CD4-positive, alpha-beta memory T cell (primary cell): ENCODE data around the gene PRSS38. TPM values are rescaled to one million over a fixed set of nuclear protein-coding genes. Genes with fewer than 3 reads are reported as not detected.
A peak's percentile ranks its signal among the peaks of the same experiment; 100 is the strongest.

Experiments used
- CTCF ChIA-PET: fragments of 350-600 bp; sonication (Branson Sonifier 250); formaldehyde crosslinking; loops from one replicate; lab custom pipeline; 2021; ENCODE audit warnings: inconsistent platforms; ENCODE audit not compliant: partially characterized antibody; lab: Charles Lee
- POLR2A ChIA-PET: fragments of 350-600 bp; sonication (Branson Sonifier 250); formaldehyde crosslinking; loops from one replicate; lab custom pipeline; 2021; ENCODE audit not compliant: partially characterized antibody; lab: Charles Lee
- DNase-seq, 5 donors: peaks; one replicate each; pipeline versions ENCODE4 v3.0.0 to v3.0.0-alpha.2; 2020 to 2022; ENCODE audit warnings: mixed read lengths in 1 of 5
- H3K27ac ChIP-seq: one replicate; pipeline ENCODE4 v1.7.0; 2013; ENCODE audit warnings: low read depth, low read length
- H3K27me3 ChIP-seq: 2 replicates; pipeline ENCODE4 v1.7.0; 2013; ENCODE audit warnings: mild to moderate bottlenecking, low read length, moderate library complexity; ENCODE audit not compliant: insufficient read depth
- H3K36me3 ChIP-seq: 2 replicates; pipeline ENCODE4 v1.7.0; 2013; ENCODE audit warnings: mild to moderate bottlenecking, low read length, moderate library complexity; ENCODE audit not compliant: insufficient read depth
- H3K4me1 ChIP-seq: 2 replicates; pipeline ENCODE4 v1.7.0; 2013; ENCODE audit warnings: mild to moderate bottlenecking, low read length, moderate library complexity; ENCODE audit not compliant: insufficient read depth
- H3K4me3 ChIP-seq, 2 donors: one replicate each; pipeline ENCODE4 v1.7.0; 2013; ENCODE audit warnings: low read length in 2 of 2, mild to moderate bottlenecking in 1 of 2
- H3K9me3 ChIP-seq, 2 donors: one replicate each; pipeline ENCODE4 v1.7.0; 2013; ENCODE audit warnings: low read length in 2 of 2, control low read depth in 1 of 2; ENCODE audit not compliant: control insufficient read depth in 1 of 2
- H3K27ac Mint-ChIP-seq, 7 donors: one replicate each; pipeline ENCODE4 v1.8.0; 2020 to 2021; ENCODE audit warnings: mixed read lengths in 7 of 7, mild to moderate bottlenecking in 6 of 7, inconsistent platforms in 3 of 7, moderate library complexity in 3 of 7
- H3K27me3 Mint-ChIP-seq, 2 donors: one replicate each; pipeline ENCODE4 v1.8.0; 2020 to 2021; ENCODE audit warnings: mixed read lengths in 2 of 2
- H3K36me3 Mint-ChIP-seq, 2 donors: one replicate each; pipeline ENCODE4 v1.8.0; 2020 to 2021; ENCODE audit warnings: mixed read lengths in 2 of 2, inconsistent platforms in 1 of 2, mild to moderate bottlenecking in 1 of 2
- H3K4me1 Mint-ChIP-seq, 4 donors: one replicate each; pipeline ENCODE4 v1.8.0; 2020 to 2021; ENCODE audit warnings: mixed read lengths in 4 of 4, mild to moderate bottlenecking in 1 of 4
- H3K4me3 Mint-ChIP-seq, 8 donors: one replicate each; pipeline ENCODE4 v1.8.0; 2020 to 2021; ENCODE audit warnings: mixed read lengths in 8 of 8, mild to moderate bottlenecking in 7 of 8, moderate library complexity in 6 of 8, inconsistent platforms in 3 of 8
- H3K9me3 Mint-ChIP-seq, 8 donors: one replicate each; pipeline ENCODE4 v1.8.0; 2020 to 2021; ENCODE audit warnings: mixed read lengths in 8 of 8, mild to moderate bottlenecking in 5 of 8, inconsistent platforms in 3 of 8, moderate library complexity in 1 of 8
- intact Hi-C: fragments of 100-400 bp; cut with micrococcal nuclease; formaldehyde crosslinking; loops from one replicate; pipeline ENCODE4 v1.15.1; 2023
- polyA plus RNA-seq, 2 donors: library from polyadenylated mRNA; unstranded; fragments of 300-500 nt; fragmentation: Illumina TruSeq; gene quantifications; one replicate each; pipeline ENCODE4 v1.2.3, GENCODE V29; 2021
- total RNA-seq, 2 experiments: library from RNA; stranded (reverse); gene quantifications; one replicate each; pipeline ENCODE4 v1.2.3, GENCODE V29; 2021

The PRSS38 gene
- total and polyA plus RNA-seq, 4 experiments from 2014 or later: not detected

DNA sequence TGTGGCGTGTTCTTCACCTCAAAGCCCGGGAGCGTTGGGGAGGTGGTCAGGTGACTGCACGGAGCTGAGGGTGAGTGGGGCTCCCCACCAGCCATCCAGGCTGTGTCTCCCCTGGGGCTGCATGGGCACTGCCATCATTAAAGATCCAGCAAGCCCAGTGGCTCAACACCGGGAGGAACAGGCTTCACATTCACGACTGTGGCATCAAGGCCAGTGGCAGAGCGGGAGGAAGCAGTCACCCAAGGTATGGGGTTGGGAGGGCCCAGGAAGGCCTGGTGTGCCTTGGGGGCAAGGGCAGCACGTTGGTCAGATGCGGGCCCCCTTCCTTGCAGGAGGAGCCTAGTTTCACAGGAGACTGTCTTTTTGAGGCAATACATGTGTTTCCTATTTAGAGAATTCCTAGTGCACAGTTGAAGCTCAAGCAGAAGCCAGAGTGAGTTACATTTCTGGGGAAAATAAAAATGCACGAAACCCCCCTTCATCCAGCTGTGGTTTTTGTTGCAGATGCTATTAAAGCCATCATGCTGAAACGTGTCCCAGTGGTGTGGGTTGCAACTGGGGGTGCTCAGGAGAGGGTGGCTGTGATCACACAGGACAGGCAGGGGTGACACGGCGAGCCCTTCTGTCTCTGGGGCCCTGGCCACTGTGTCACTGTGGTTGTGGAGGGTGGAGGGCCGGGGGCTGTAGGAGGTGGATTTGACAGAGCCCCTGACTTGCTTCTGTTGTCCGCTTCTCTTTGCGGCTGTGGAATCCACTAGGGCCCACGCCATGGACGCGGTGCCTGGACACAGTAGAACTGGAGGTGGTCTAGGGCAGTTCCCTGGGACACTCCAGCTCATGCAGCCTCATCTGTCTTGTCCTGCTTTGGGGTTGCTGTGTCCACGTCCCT, 46.2 kb upstream of the PRSS38 start:
- DNase-seq: no peak
- Histone ChIP-seq H3K27ac (no peak overlapping the region), H3K36me3 (no peaks in the 10 kb centered on the region), H3K9me3 (no peaks in the 10 kb centered on the region), H3K4me1 (peaks cover 54% of the 10 kb centered on the region), H3K27me3 (no peaks in the 10 kb centered on the region), H3K4me3 (no peak overlapping the region)
- Mint-ChIP-seq H3K27ac (peak overlapping the region in 3 of 7 donors; percentile 22 to 55 (median 22)), H3K27me3 (no peaks in the 10 kb centered on the region), H3K36me3 (peaks cover 16 to 31% of the 10 kb centered on the region in 2 donors), H3K9me3 (no peaks in the 10 kb centered on the region), H3K4me1 (peaks cover 46 to 67% (median 55%) of the 10 kb centered on the region in 4 donors), H3K4me3 (no peak overlapping the region)
- POLR2A ChIA-PET: no interaction called here
- CTCF ChIA-PET: no interaction called here
- intact Hi-C loops: loop anchor here (10.0 kb wide), 2 partner anchors 316 to 396 kb away; partner anchors contain the start of genes ARF1 and IBA57

DNA sequence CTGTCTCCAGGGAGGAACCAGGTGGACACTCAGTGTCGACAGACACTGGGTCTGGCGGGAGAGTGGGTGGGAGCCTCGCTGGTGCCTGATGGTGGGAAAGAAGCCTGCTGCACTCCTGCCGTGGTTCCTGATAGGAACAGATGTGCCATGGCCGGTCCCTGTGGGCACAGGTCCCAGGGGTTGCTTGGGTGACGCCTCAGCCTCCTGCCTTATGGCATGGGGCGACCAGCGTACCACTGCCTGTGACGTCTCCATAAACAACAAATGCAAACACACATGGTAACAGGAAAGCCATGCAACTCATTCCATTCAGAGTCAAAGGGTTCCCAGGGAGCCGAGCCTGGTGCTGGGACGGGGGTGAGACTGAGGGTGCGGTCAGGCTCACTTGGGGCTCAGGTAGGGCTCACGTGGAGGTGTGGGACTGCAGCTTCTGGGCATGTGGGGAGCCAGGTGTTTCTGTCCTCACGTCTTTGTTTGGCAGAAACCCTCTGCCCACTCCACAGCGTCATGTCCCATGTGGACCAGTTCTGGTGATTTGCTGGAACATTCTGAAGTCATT, 45.5 kb upstream of the PRSS38 start:
- peaks cover 53% of the 10 kb centered on the region for H3K4me1 ChIP-seq
- POLR2A ChIA-PET: no interaction called here
- H3K27me3 Mint-ChIP-seq: no peaks in the 10 kb centered on the region

DNA sequence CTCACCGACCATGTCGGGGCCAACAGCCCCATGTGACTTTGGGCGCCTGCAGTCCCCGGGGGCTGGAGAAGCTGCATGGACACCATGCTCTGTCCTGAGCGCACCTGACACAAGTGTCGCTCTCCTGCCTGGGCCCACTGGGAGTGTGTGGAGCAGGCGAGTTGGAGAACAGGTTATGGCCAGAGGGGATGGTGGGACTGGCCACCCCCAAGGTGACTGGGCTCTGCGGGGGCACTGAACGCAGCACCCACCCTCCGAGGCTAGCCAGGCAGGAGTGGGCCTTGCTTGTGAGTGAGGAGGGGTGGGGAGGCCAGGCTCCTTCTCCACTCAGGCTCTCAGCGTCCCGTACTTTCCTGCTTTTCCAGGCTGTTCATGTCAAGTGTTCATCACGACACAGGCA, 44.7 kb upstream of the PRSS38 start:
- Histone ChIP-seq H3K27ac (no peak overlapping the region), H3K4me1 (peaks cover 45% of the 10 kb centered on the region), H3K36me3 (no peaks in the 10 kb centered on the region), H3K9me3 (no peaks in the 10 kb centered on the region), H3K27me3 (no peaks in the 10 kb centered on the region), H3K4me3 (no peak overlapping the region)
- no peak overlapping the region for H3K4me3 Mint-ChIP-seq
- no peak for DNase-seq
- ChIA-PET CTCF (no interaction called here), POLR2A (no interaction called here)
- H3K27me3 Mint-ChIP-seq: no peaks in the 10 kb centered on the region
- peaks cover 16 to 38% of the 10 kb centered on the region in 2 donors for H3K36me3 Mint-ChIP-seq
- peak overlapping the region in 1 of 7 donors; percentile 45 for H3K27ac Mint-ChIP-seq
- H3K4me1 Mint-ChIP-seq: peaks cover 38 to 56% (median 47%) of the 10 kb centered on the region in 4 donors
- intact Hi-C loops: no loop called here
- H3K9me3 Mint-ChIP-seq: no peaks in the 10 kb centered on the region

More for the DNA sequence above, 45.5 kb upstream of the PRSS38 start:
- Histone ChIP-seq H3K4me3 (no peak overlapping the region), H3K27ac (no peak overlapping the region), H3K27me3 (no peaks in the 10 kb centered on the region), H3K36me3 (no peaks in the 10 kb centered on the region), H3K9me3 (no peaks in the 10 kb centered on the region)
- DNase-seq: no peak
- no peaks in the 10 kb centered on the region for H3K9me3 Mint-ChIP-seq
- CTCF ChIA-PET: no interaction called here
- H3K36me3 Mint-ChIP-seq: peaks cover 16 to 38% of the 10 kb centered on the region in 2 donors
- intact Hi-C loops: loop anchor here (10.0 kb wide), 2 partner anchors 315 to 395 kb away; partner anchors contain the start of genes ARF1 and IBA57
- H3K4me3 Mint-ChIP-seq: no peak overlapping the region
- peak overlapping the region in 1 of 7 donors; percentile 75 for H3K27ac Mint-ChIP-seq
- peaks cover 46 to 64% (median 54%) of the 10 kb centered on the region in 4 donors for H3K4me1 Mint-ChIP-seq

DNA sequence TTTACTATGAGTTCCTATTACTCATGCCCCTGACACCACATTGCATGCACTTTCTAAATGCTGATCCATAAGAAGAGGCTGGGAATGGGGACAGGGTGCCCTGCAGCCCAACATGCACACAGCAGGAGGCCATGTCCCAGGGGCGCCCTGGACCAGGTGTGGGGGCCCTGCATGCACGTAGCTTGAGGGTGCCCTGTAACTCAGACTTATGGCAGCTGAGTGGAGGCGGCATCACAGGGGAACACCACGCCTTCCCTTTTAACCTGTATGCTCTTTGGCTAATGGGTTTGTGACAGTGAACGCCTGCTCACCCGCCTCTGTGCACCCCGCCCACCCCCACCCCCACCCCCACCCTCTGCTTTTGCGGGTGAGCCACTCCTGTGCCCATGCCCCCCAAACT, 44.1 kb upstream of the PRSS38 start:
- no peaks in the 10 kb centered on the region for H3K36me3 ChIP-seq
- POLR2A ChIA-PET: no interaction called here
- no peak overlapping the region for H3K27ac ChIP-seq
- Mint-ChIP-seq H3K4me3 (no peak overlapping the region), H3K36me3 (peaks cover 20 to 40% of the 10 kb centered on the region in 2 donors), H3K4me1 (peaks cover 33 to 52% (median 44%) of the 10 kb centered on the region in 4 donors), H3K9me3 (no peaks in the 10 kb centered on the region), H3K27ac (peak overlapping the region in 1 of 7 donors; percentile 37), H3K27me3 (no peaks in the 10 kb centered on the region)
- intact Hi-C loops: no loop called here
- DNase-seq: no peak
- CTCF ChIA-PET: no interaction called here
- peaks cover 40% of the 10 kb centered on the region for H3K4me1 ChIP-seq
- no peak overlapping the region for H3K4me3 ChIP-seq
- H3K27me3 ChIP-seq: no peaks in the 10 kb centered on the region
- no peaks in the 10 kb centered on the region for H3K9me3 ChIP-seq

DNA sequence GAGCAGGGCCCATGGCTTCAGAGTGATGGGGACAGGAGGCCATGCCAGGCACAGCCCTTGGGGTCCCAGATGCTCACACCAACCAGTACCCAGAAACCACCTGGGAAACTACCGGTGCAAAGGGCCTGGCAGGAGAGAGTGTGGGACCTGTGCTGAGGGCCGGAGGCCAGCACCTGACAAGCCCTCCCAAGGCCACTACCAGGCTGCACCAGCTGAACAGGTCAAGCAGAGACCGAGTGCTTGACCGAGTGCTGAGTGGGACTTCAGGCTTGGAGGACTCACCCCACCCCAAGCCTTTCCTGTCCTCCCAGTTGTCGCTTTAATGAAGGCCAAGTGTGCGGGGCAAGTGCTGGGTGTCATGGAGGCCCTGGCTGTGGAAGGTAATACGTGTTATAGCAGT, 43.7 kb upstream of the PRSS38 start:
- H3K27me3 Mint-ChIP-seq: no peaks in the 10 kb centered on the region
- Histone ChIP-seq H3K27me3 (no peaks in the 10 kb centered on the region), H3K27ac (no peak overlapping the region), H3K4me1 (peaks cover 36% of the 10 kb centered on the region), H3K4me3 (no peak overlapping the region), H3K36me3 (no peaks in the 10 kb centered on the region), H3K9me3 (no peaks in the 10 kb centered on the region)
- H3K4me1 Mint-ChIP-seq: peaks cover 28 to 49% (median 41%) of the 10 kb centered on the region in 4 donors
- ChIA-PET CTCF (no interaction called here), POLR2A (interaction anchor here (4.8 kb wide), 1 partner anchor 16 kb away, joined by 38 read pairs; no protein-coding TSS in a partner anchor)
- H3K27ac Mint-ChIP-seq: no peak overlapping the region
- intact Hi-C loops: no loop called here
- no peak overlapping the region for H3K4me3 Mint-ChIP-seq
- no peaks in the 10 kb centered on the region for H3K9me3 Mint-ChIP-seq
- DNase-seq: no peak
- peaks cover 20 to 40% of the 10 kb centered on the region in 2 donors for H3K36me3 Mint-ChIP-seq

DNA sequence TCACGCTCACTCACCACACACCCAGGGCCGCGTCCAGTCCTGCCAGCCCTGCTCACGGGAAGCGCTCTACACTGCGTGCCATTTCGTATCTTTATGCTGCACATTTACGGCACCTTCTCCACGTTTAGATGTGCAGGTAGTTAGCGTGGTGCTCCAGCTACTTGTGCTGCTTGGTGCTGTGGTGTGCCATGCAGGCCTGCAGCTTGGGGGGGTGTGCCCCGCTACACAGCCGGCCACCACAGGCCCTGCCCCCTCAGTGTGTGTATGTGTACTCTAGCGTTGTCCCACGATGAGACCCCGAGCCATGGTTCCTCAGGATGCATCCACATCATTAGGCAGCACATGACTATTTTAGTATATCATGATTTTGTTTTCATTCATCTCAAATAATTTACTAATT, 41.9 kb upstream of the PRSS38 start:
- ChIA-PET POLR2A (interaction anchor here (1.2 to 4.8 kb wide), 3 partner anchors 11 to 112 kb away, joined by 4 to 38 read pairs (median 10); no protein-coding TSS in a partner anchor), CTCF (interaction anchor here (0.7 kb wide), 1 partner anchor 13 kb away, joined by 3 read pairs; no protein-coding TSS in a partner anchor)
- Histone ChIP-seq H3K4me3 (no peak overlapping the region), H3K36me3 (no peaks in the 10 kb centered on the region), H3K4me1 (peaks cover 25% of the 10 kb centered on the region), H3K9me3 (no peaks in the 10 kb centered on the region), H3K27ac (no peak overlapping the region), H3K27me3 (no peaks in the 10 kb centered on the region)
- H3K9me3 Mint-ChIP-seq: no peaks in the 10 kb centered on the region
- H3K36me3 Mint-ChIP-seq: peaks cover 16 to 33% of the 10 kb centered on the region in 2 donors
- no peaks in the 10 kb centered on the region for H3K27me3 Mint-ChIP-seq
- DNase-seq: no peak
- H3K4me1 Mint-ChIP-seq: peaks cover 17 to 39% (median 27%) of the 10 kb centered on the region in 4 donors
- H3K27ac Mint-ChIP-seq: peak overlapping the region; percentile 51 to 96 (median 93)
- peak overlapping the region in 3 of 8 donors; percentile 5 to 84 (median 64) for H3K4me3 Mint-ChIP-seq
- intact Hi-C loops: no loop called here
